Measurements from ENCODE around the gene TRIM39. TPM values are rescaled to one million over a fixed set of nuclear protein-coding genes. Genes with fewer than 3 reads are reported as not detected.

Gene TRIM39
- total RNA-seq, 2 donors from 2014 or later: 10.1 to 12.1 TPM

DNA sequence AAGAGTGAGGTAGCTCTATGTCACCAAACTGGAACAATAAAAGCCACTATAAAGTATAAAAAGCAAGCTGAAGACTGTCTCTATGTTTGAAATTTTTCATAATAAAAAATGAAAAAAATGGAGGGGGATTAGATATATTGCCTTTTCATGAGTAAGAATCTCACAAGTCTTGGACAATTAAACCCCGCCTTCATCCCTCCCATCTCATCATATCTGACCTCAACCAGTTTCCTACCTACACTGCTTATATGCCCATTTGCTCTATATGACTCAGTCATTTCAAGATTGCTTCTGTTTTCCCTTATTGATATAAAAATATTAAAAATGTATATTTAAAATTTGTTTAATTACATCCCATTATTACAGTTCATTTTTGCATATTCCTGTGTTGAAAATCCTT lies 2.9 kb upstream of the TRIM39 start:
- DNase-seq: no peak
- Histone ChIP-seq H3K4me1 (no peaks in the 10 kb centered on the region), H3K36me3 (no peaks in the 10 kb centered on the region), H3K27me3 (no peaks in the 10 kb centered on the region), H3K9me3 (no peaks in the 10 kb centered on the region), H3K4me3 (no peak overlapping the region), H3K27ac (no peak overlapping the region), H3K9ac (ENCODE audit: low read depth in 2 of 2, low read length in 2 of 2) (no peak overlapping the region)
- TF ChIP-seq, protein P1, sequence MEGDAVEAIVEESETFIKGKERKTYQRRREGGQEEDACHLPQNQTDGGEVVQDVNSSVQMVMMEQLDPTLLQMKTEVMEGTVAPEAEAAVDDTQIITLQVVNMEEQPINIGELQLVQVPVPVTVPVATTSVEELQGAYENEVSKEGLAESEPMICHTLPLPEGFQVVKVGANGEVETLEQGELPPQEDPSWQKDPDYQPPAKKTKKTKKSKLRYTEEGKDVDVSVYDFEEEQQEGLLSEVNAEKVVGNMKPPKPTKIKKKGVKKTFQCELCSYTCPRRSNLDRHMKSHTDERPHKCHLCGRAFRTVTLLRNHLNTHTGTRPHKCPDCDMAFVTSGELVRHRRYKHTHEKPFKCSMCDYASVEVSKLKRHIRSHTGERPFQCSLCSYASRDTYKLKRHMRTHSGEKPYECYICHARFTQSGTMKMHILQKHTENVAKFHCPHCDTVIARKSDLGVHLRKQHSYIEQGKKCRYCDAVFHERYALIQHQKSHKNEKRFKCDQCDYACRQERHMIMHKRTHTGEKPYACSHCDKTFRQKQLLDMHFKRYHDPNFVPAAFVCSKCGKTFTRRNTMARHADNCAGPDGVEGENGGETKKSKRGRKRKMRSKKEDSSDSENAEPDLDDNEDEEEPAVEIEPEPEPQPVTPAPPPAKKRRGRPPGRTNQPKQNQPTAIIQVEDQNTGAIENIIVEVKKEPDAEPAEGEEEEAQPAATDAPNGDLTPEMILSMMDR (IDR thresholded peaks at IDR 0.05): no peak
- intact Hi-C loops (cut with DNase I): no loop called here

DNA sequence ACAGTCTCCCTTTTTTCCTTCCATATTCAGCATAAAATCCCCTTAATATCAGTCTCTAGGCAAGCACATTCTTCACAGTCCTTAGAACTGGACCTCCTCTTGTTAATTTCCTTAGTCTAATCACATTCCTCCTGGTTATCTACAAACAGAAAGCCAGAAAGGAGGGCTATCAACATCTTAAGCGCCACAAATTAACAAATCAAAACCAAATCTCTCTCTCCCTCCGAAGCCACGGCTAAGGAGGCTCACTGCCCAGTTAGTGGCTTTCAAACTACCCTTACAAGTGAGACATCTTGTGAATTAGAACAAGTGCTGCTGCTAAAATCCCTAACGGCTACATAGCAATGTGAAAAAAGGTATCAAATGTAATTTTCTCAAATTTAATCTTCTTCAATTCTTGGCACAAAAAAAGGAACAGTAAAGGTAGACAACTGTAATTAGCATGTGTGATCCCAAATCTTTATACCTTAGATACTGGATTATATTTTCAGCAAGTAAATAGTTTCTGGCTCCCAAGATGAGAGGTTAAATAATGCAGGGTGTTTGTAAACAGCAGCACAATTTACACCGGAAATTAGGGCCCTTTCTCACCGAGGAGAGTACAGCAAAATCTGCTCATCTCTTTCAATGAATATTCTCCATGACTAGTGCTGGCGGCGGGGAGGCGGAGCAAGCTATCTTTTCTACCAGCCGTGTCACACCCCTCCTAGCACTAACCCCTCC lies 1.4 kb upstream of the TRIM39 start:
- H3K27me3 ChIP-seq: no peaks in the 10 kb centered on the region
- H3K27ac ChIP-seq: peak overlapping the region; percentile 99
- H3K4me1 ChIP-seq: no peaks in the 10 kb centered on the region
- TF ChIP-seq, protein P1 (IDR thresholded peaks at IDR 0.05): no peak
- peak; percentile 74 for DNase-seq
- no peaks in the 10 kb centered on the region for H3K9me3 ChIP-seq
- H3K4me3 ChIP-seq: peak overlapping the region; percentile 87
- intact Hi-C loops (cut with DNase I): no loop called here
- peak overlapping the region; percentile 90 to 97 for H3K9ac ChIP-seq (ENCODE audit: low read depth in 2 of 2, low read length in 2 of 2)
- no peaks in the 10 kb centered on the region for H3K36me3 ChIP-seq

DNA sequence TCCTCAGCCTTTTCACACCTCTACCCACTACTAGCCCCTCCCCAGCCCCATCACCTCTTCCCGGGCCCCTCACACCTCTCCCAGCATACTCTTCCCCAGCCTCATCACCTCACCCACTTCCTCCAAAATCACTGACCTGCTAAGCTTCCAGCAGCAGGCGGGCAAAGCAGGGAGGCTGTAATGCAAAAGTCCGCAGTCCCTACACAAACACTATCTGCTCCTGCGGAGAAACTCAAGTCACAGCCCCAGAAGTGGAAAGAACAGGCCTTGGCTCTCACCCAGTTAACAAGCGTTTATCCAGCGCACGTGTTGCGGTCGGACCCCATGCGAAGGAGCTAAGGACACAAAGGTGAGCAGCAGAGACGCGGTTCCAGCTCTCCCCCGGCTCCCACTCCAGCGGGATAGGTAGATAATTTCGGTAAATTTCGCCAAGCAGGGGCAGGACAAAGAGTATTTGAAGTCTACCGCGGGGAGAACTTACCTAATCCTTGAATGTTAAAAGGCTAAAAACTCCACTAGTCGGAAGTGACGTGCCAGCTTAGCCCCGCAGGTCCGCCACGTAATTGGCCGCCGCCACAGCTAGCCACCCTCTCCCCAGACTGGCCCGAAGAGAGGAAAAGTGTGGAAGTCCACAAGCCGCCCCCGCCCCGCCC lies 728 bp upstream of the TRIM39 start:
- H3K27me3 ChIP-seq: no peaks in the 10 kb centered on the region
- H3K36me3 ChIP-seq: no peaks in the 10 kb centered on the region
- TF ChIP-seq, protein P1 (IDR thresholded peaks at IDR 0.05): no peak
- H3K4me3 ChIP-seq: peak overlapping the region; percentile 87
- H3K9me3 ChIP-seq: no peaks in the 10 kb centered on the region
- no peaks in the 10 kb centered on the region for H3K4me1 ChIP-seq
- peak overlapping the region; percentile 90 to 97 for H3K9ac ChIP-seq (ENCODE audit: low read depth in 2 of 2, low read length in 2 of 2)
- intact Hi-C loops (cut with DNase I): no loop called here
- DNase-seq: no peak
- peak overlapping the region; percentile 99 for H3K27ac ChIP-seq

DNA sequence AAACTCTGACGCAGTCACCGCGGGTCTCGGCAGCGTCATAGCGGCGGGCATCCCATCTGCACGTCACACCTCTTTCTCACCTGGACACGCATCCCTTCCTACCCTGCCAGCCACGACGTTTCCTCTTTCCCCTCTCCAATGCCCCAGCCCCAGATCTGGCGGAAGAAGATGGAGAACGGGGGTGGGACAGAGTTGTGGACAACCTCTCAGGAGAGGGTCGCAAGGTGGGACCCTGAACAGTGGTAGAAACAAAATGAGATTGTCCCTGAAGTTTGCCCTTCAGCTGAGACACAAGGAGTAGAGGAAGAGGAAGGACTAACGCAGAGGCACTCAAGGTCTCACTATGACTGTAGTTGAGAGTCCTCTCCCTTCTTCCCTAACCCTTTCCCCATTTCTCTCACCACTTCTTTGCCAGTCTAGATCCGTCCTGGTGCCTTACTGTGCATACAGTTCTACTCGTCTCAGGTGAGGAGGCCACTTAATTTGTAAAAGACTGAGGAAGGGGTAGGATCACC lies 562 bp downstream of the TRIM39 start:
- TF ChIP-seq, protein P1 (IDR thresholded peaks at IDR 0.05): no peak

DNA sequence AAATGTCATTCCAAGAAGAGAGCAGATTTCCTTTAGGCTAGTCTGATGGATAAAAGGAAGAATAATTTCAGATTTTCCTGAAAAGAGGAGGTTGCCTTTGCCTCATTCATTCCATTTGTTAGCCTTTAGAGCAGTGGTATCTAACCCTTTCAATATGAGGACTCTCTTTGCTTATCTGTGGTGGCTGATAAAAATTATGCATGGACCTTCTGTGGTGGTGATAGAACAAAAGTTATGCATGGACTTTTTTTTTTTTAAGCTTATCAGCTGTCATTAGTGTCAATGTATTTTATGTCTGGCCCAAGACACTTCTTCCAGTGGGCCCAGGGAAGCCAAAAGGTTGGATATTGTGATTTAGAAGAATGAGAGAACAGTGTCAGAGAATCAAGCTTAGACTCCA lies 1.7 kb downstream of the TRIM39 start:
- H3K27me3 ChIP-seq: no peaks in the 10 kb centered on the region
- H3K9ac ChIP-seq (ENCODE audit: low read depth in 2 of 2, low read length in 2 of 2): no peak overlapping the region
- no peaks in the 10 kb centered on the region for H3K36me3 ChIP-seq
- intact Hi-C loops (cut with DNase I): no loop called here
- no peak for DNase-seq
- H3K4me1 ChIP-seq: no peaks in the 10 kb centered on the region
- TF ChIP-seq, protein P1 (IDR thresholded peaks at IDR 0.05): no peak
- H3K4me3 ChIP-seq: no peak overlapping the region
- no peak overlapping the region for H3K27ac ChIP-seq
- H3K9me3 ChIP-seq: no peaks in the 10 kb centered on the region

More for the DNA sequence above, 562 bp downstream of the TRIM39 start:
- H3K9me3 ChIP-seq: no peaks in the 10 kb centered on the region
- no peaks in the 10 kb centered on the region for H3K27me3 ChIP-seq
- DNase-seq: no peak
- peak overlapping the region; percentile 90 to 97 for H3K9ac ChIP-seq (ENCODE audit: low read depth in 2 of 2, low read length in 2 of 2)
- no peaks in the 10 kb centered on the region for H3K4me1 ChIP-seq
- peak overlapping the region; percentile 87 for H3K4me3 ChIP-seq
- intact Hi-C loops (cut with DNase I): no loop called here
- H3K27ac ChIP-seq: peak overlapping the region; percentile 99
- H3K36me3 ChIP-seq: no peaks in the 10 kb centered on the region

Measured in colonic mucosa (tissue), 4 donors.